Measurements from ENCODE around the gene YAF2. TPM values are rescaled to one million over a fixed set of nuclear protein-coding genes. Genes with fewer than 3 reads are reported as not detected.

The YAF2 gene
- total RNA-seq, 1 experiment from 2014 or later, result 15.0 TPM

GRCh38 chr12:42283739-42284138 lies 45.7 kb upstream of the YAF2 start:
- POLR2A ChIA-PET, result no interaction called here
- Histone ChIP-seq H3K27me3 (ENCODE audit: insufficient read depth, low read length) (no peaks in the 10 kb centered on the region), H3K4me2 (ENCODE audit: low read length) (no peak overlapping the region), H3K9me2 (ENCODE audit: insufficient read depth) (no peaks in the 10 kb centered on the region), H2AFZ (ENCODE audit: low read depth, low read length, poor library complexity, severe bottlenecking) (no peak overlapping the region), H3K36me3 (ENCODE audit: control insufficient read depth in 1 of 2, insufficient read depth in 2 of 2, low read length in 2 of 2) (no peaks in the 10 kb centered on the region), H3K4me1 (ENCODE audit: control insufficient read depth in 1 of 2, insufficient read depth in 2 of 2, low read length in 2 of 2) (no peaks in the 10 kb centered on the region), H3K9me3 (ENCODE audit: control insufficient read depth in 1 of 2, insufficient read depth in 1 of 2, low read depth in 1 of 2, low read length in 2 of 2) (no peaks in the 10 kb centered on the region), H3K79me2 (ENCODE audit: insufficient read depth, low read length) (no peaks in the 10 kb centered on the region), H4K20me1 (ENCODE audit: insufficient read depth) (no peaks in the 10 kb centered on the region), H3K4me3 (replicated peaks in 1 of 2; ENCODE audit: low read depth in 1 of 2, low read length in 2 of 2) (no peak overlapping the region), H3K27ac (ENCODE audit: low read depth, low read length) (no peak overlapping the region), H3K9ac (ENCODE audit: low read length) (no peak overlapping the region)
- CTCF ChIA-PET, result no interaction called here
- TF ChIP-seq CBX3 (IDR thresholded peaks at IDR 0.05; ENCODE audit: low read depth), result no peak
- no peak for DNase-seq (ENCODE audit: low read depth, low spot score)
- ATAC-seq, result no peak
- RAD21 ChIA-PET (ENCODE audit: low non-redundant PET in 1 of 2, low total read pairs in 2 of 2, uncharacterized antibody in 2 of 2, unreplicated experiment in 2 of 2), result no interaction called here
- no TSS peak for BruUV-seq (replicated peaks)
- intact Hi-C loops (cut with micrococcal nuclease), result no loop called here

- ChIA-PET POLR2A (interaction anchor here (0.5 kb wide), 1 partner anchor 16 kb away, joined by 4 read pairs; no protein-coding TSS in a partner anchor), CTCF (no interaction called here), RAD21 (ENCODE audit: low non-redundant PET in 1 of 2, low total read pairs in 2 of 2, uncharacterized antibody in 2 of 2, unreplicated experiment in 2 of 2) (no interaction called here)
- H4K20me1 ChIP-seq (ENCODE audit: insufficient read depth), result no peaks in the 10 kb centered on the region
- no peaks in the 10 kb centered on the region for H3K4me1 ChIP-seq (ENCODE audit: control insufficient read depth in 1 of 2, insufficient read depth in 2 of 2, low read length in 2 of 2)
- H3K79me2 ChIP-seq (ENCODE audit: insufficient read depth, low read length), result no peaks in the 10 kb centered on the region
- DNase-seq (ENCODE audit: low read depth, low spot score) (no peak), ATAC-seq (no peak)
- no peaks in the 10 kb centered on the region for H3K27me3 ChIP-seq (ENCODE audit: insufficient read depth, low read length)
- no TSS peak for BruUV-seq (replicated peaks)
- intact Hi-C loops (cut with micrococcal nuclease), result no loop called here
- no peak overlapping the region for H3K4me3 ChIP-seq (replicated peaks in 1 of 2; ENCODE audit: low read depth in 1 of 2, low read length in 2 of 2)
- no peak for TF ChIP-seq EGR1 (IDR thresholded peaks at IDR 0.05; ENCODE audit: low read depth)
- no peak for TF ChIP-seq SRF (IDR thresholded peaks at IDR 0.05; ENCODE audit: low read depth)
- no peak for TF ChIP-seq RAD21 (IDR thresholded peaks at IDR 0.05; ENCODE audit: low read depth)
- no peak for TF ChIP-seq POLR2A (IDR thresholded peaks at IDR 0.05; ENCODE audit: borderline replicate concordance, extremely low read depth, insufficient read depth, insufficient read length)
- no peak for TF ChIP-seq SIN3A (IDR thresholded peaks at IDR 0.05; ENCODE audit: low read depth)
- TF ChIP-seq FOSL1 (IDR thresholded peaks at IDR 0.05; ENCODE audit: low read depth), result no peak
- TF ChIP-seq ZNF274 (IDR thresholded peaks at IDR 0.05; ENCODE audit: low read depth, low read length), result no peak
- no peak for TF ChIP-seq EZH2 (IDR thresholded peaks at IDR 0.05)
- TF ChIP-seq TCF7L2 (IDR thresholded peaks at IDR 0.05; ENCODE audit: borderline replicate concordance, extremely low read depth, insufficient read depth, insufficient read length), result no peak
- no peak for TF ChIP-seq CEBPB (IDR thresholded peaks at IDR 0.05; ENCODE audit: low read depth)
- TF ChIP-seq REST (IDR thresholded peaks at IDR 0.05; ENCODE audit: low read depth), result no peak
- no peak for TF ChIP-seq JUND (IDR thresholded peaks at IDR 0.05)
- no peak for TF ChIP-seq MAX (IDR thresholded peaks at IDR 0.05)
- no peak for TF ChIP-seq CTCF (IDR thresholded peaks at IDR 0.05 in 2 of 3, conservative IDR thresholded peaks at IDR 0.05 in 1 of 3; ENCODE audit: borderline replicate concordance in 1 of 3, insufficient read depth in 1 of 3, low read depth in 2 of 3, low read length in 2 of 3)
- TF ChIP-seq SP1 (IDR thresholded peaks at IDR 0.05; ENCODE audit: low read depth), result no peak
- TF ChIP-seq ZFX (IDR thresholded peaks at IDR 0.05), result no peak
- TF ChIP-seq EZH2phosphoT487 (IDR thresholded peaks at IDR 0.05; ENCODE audit: borderline replicate concordance), result no peak
- no peak for TF ChIP-seq ELF1 (IDR thresholded peaks at IDR 0.05; ENCODE audit: borderline replicate concordance, low read depth)
- no peak overlapping the region for H3K9ac ChIP-seq (ENCODE audit: low read length)
- H3K9me2 ChIP-seq (ENCODE audit: insufficient read depth), result no peaks in the 10 kb centered on the region
- H3K4me2 ChIP-seq (ENCODE audit: low read length), result no peak overlapping the region
- no peaks in the 10 kb centered on the region for H3K36me3 ChIP-seq (ENCODE audit: control insufficient read depth in 1 of 2, insufficient read depth in 2 of 2, low read length in 2 of 2)
- H3K27ac ChIP-seq (ENCODE audit: low read depth, low read length), result no peak overlapping the region
- no peaks in the 10 kb centered on the region for H3K9me3 ChIP-seq (ENCODE audit: control insufficient read depth in 1 of 2, insufficient read depth in 1 of 2, low read depth in 1 of 2, low read length in 2 of 2)
- H2AFZ ChIP-seq (ENCODE audit: low read depth, low read length, poor library complexity, severe bottlenecking), result no peak overlapping the region
These were observed 44.2 kb upstream of the YAF2 start for GRCh38 chr12:42282294-42282693.
